AG08395 (cell line): ENCODE data around the gene FBXO42.

Source experiments
- DNase-seq: peaks from one replicate; pipeline ENCODE4 v3.0.0; 2012; ENCODE audit warnings: mixed read lengths, low spot score

FBXO42 gene

DNA sequence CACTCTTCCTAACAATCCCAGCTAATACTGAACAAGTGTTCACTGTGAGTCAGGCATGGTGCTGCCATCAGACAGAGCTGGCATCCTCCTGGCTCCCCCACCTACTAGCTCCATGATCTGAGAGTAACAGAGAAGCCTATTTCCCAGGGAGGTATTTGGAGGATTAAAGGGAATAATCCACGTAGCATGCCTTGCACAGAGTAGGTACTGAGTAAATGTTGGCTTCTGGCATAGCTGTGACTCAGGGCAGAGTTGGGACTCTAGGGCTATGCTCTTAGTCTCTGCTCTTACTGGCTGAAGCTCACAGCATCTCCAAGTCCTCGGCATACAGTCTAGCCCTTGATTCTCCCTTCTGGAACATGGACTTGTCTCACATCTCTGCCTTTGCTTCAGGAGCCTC lies 148.1 kb downstream of the FBXO42 start:
- no peak for DNase-seq

DNA sequence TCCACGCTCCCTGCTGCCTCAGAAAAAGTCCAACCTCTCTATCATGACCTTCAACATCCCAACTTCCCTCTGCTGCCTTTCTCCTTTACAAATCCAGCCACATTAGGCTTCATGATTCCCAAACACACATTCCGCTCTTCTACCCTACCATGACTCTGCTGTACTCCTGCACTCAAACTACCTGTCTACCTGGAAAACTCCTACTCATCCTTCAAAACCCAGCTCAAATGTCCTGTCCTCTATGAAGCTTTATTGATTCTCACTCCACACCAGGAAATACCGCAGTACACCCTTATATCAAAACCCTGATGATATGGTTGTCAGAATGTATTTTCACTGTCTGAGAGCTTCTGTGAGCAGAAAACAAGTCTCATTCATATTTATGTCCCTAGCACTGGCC lies 148.7 kb downstream of the FBXO42 start:
- no peak for DNase-seq

DNA sequence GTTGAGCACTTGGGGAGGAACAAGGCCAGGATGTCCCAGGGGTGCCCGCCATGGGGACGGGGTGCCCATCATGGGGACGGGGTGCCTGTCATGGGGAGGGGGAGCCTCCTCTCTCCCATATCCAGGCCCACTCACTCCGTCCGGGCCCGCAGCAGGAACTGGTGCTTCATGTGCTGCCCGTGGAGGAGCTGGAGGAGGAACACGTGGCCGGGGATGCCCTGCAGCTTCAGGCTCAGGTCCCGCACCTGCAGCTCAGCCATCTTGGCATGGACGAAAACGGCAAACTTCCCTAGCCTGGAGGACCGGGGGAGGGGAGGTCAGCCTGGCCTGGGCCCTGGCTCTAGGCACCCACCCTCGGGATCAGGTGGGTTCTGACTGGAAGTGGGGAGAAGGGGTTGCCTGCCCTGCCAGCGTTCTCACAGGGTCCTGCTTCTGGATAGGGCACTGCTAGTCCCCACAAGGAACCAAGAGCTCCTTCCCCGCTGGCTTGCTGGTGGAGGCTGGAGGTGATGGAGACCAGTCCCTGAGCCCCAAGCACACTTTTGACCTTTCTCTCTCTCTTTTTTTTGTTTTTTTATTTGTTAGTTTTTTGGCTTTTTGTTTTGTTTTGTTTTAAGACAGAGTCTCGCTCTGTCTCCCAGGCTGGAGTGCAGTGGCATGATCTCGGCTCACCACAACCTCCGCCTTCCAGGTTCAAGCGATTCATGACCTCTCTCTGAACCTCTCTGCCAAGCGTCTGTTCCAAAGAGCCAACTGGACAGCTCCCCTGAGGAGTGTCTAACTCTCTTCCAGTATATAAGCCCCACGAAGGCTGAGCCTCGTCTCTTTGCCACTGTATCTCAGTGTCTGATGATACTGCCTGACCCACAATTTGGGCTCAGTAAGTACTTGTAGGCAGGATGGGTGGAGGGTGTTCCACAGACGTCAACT lies 149.7 kb downstream of the FBXO42 start:
- no peak for DNase-seq

DNA sequence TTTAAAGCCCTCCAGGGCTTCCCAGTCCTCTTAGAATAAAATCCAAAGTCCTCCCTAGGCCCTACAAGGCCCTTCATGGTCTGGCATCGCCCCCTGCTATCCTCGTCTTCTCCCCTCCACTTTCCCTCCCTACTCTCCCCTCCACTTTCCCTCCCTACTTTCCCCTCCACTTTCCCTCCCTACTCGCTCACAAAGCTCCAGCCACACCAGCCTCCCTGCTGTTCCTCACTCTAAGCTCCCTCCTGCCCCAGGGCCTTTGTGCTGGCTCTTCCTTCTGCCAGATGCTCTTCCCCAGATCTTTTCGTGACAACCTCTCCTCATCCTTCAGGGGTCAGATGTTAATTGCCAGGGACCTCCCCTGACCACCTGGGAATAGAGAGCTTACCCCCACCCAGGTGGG lies 152.6 kb downstream of the FBXO42 start:
- no peak for DNase-seq

DNA sequence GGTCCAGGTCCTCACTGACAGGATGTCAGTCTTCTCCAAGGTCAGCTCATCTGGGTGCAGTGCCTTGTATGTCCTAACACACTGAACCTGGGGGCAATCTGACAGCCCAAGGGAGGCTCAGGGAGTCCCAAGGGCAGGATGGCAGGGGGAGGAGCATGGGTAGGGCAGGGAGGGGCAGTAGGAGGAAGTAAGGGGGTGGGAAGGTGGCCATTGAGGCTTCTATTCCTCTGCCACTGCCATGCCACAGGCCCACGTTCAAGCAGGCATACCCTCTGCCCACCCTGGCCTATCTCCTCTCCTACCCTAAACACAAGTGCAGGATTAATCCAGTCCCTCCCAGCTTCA lies 153.2 kb downstream of the FBXO42 start:
- no peak for DNase-seq

DNA sequence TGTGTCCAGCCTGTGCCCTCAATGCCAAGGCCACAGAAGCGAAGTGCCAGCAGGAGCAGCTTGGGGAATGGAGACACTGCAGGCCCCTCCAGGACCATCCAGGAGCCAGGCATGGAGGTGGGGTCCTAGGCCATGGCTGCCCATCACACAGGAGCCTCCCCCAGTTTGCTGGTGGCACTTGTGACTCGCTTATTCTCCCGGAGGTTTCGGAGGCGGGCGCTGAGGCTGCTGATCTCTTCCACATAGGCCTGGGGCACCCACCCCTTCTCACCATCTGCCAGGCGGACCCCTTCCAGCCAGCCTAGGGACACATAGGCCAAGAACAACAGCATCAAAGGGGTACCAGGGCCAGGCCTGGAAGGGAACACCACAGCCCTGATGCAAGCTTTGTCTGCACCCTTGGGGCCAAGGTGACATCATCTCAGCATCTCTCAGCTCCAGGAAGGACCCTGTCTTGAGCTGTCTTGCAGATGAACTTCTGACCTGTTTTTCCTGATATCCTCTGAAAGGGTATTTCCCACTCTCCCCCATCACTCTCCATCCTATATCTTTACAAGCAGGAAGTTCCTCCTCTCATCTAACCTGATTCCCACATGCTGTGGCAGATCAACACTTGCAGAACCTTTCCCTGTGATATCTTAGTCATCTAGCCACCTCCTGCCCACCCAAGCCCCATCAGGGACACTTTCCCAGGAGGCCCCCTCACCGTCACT lies 153.7 kb downstream of the FBXO42 start:
- no peak for DNase-seq

DNA sequence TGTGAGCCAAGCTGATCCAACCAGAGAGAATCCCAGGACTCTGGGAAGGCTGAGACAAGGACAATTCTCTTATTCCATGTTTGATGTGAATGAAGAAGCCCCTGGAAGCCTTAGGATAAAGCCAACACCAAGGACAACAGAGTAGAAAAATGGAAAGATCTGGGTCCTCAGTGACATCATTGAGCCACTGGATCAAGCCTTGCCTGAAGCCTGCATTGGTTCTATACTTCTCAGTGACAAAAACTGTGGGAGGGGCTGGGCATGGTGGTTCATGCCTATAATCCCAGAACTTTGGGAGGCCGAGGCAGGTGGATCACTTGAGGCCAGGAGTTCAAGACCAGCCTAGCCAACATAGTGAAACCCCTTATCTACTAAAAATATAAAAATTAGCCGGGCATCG lies 155.4 kb downstream of the FBXO42 start:
- DNase-seq, result no peak
